Left renal pelvis (tissue), 4 donors: ENCODE measurements around the gene PGK1. TPM values are rescaled to one million over a fixed set of nuclear protein-coding genes. Genes with fewer than 3 reads are reported as not detected.
"Not testable (repeated sequence)": the region's sequence is repeated elsewhere in the genome, so short reads cannot be mapped to it uniquely, and the experiment has no call there.

Experiments used
- DNase-seq, 4 donors: peaks; one replicate each; pipeline ENCODE4 v3.0.0-alpha.2; 2013; ENCODE audit warnings: low read depth in 4 of 4, low spot score in 3 of 4
- polyA plus RNA-seq, 4 donors: library from polyadenylated mRNA; unstranded; fragments of 120-200 nt; gene quantifications; one replicate each; pipeline ENCODE4 v1.2.1, GENCODE V29; 2013; ENCODE audit not compliant: insufficient read length in 4 of 4

Gene PGK1
- polyA plus RNA-seq: 100 to 1,000 TPM; 228 to 448 (median 382) TPM

DNA sequence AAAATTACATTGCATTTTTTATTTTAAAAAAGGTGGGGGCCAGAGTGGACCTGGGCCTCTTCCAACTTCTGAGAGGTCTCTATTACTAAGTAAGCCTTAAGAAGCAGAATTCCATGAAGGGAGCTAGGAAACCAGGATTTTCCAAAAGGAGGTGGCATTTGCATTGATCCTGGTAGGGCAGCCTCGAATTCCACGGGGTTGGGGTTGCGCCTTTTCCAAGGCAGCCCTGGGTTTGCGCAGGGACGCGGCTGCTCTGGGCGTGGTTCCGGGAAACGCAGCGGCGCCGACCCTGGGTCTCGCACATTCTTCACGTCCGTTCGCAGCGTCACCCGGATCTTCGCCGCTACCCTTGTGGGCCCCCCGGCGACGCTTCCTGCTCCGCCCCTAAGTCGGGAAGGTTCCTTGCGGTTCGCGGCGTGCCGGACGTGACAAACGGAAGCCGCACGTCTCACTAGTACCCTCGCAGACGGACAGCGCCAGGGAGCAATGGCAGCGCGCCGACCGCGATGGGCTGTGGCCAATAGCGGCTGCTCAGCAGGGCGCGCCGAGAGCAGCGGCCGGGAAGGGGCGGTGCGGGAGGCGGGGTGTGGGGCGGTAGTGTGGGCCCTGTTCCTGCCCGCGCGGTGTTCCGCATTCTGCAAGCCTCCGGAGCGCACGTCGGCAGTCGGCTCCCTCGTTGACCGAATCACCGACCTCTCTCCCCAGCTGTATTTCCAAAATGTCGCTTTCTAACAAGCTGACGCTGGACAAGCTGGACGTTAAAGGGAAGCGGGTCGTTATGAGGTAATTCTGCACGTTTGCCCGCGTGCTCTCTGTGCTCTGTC is at the start of gene PGK1:
TSS of gene PGK1 (plus strand) at position 626 of the 824 bp plus-strand sequence. CDS start at position 719, 93 bp downstream.
- DNase-seq: peak; percentile 74 to 84 (median 79)

DNA sequence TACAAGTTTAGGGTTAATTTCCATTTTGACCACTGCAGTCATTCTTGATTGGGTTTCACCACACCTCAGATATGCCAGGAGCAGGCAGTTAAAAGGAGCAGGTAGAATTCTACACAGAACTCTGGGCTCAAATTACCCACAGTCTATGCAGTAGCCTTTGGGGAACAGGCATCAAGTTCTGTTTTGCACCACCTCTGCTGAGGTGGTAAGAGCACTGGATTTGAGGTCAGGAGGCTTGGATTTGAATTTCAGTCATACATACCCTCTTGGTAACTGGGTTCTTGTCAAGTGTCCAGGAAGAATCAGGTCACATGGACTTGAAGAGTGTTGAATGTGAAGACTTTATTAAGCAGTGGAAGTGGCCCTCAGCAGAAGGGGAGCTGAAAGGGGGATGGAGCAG is 40.4 kb upstream of the PGK1 start:
- DNase-seq: no peak

DNA sequence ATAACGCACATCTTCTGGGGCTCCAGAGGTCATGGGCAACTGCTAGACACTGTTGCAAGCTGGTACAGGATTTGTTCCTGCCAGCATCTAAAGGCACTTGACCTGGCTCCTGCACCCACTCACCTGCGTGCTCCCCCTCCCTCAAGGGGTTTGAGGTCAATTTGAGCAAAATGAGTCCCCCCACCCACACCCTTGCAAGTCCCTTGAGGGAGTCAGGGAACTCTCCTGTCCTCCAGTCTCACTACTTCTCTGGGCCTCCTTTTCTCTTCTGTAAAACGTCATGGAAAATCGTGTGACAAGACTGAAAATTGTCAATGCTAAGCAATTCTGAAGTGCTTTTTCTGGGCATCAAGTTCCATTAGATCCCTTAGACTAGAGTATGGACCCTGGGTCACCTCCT is 39.9 kb upstream of the PGK1 start:
- no peak for DNase-seq

DNA sequence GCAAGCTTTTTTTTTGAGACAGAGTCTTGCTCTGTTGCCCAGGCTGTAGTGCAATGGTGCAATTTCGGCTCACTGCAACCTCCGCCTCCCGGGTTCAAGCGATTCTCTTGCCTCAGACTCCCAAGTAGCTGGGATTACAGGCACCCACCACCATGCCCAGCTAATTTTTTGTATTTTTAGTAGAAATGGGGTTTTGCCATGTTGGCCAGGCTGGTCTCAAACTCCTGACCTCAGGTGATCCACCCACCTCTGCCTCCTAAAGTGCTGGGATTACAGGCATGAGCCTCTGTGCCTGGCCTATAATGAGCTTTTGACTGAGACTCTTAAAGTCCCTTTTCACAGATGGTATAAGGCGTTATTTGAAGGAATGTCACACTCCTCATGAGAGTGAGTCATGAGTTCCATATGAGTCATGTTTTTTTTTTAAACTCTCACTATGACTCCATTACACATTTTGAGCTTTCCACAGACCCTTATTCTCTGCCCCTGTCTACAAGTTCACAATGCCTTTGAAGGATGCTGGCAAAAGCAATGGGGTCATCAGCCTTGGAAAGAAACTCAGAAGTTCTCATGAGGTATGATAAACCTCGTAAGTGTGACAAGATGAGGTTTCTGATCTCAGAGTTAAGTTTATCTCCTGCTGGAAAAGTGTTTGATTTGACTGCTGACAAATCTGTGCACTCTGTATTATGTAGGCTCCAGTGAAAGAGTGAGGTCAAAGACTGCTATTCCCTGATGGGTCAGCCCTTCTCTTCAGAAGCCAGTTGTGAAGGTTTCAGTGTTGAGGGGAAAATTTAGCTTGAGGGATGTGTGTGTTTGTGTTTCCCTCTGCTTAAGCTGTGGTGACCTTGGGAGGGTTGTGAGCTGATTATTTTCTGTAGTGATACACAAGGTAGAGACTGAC is 39.1 kb upstream of the PGK1 start:
- DNase-seq: not testable (repeated sequence)

DNA sequence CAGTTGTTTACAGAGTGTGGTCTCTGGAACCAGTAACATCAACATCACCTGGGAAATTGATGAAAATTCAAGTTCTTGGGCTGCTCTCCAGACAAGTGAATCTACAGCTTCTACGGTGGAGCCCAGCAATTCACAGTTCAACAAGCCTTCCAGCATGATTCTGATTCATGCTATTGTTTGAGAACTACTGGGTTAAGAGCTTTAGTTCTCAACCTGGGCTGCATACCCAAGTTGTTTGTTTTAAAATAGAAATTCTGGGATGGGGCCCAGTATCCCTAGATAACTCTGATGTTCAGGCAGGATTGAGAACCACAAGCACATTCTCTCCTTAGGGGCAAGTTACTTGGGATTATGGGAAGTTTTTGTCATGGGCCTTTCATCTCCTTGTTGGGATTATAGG is 37.9 kb upstream of the PGK1 start:
- no peak for DNase-seq

DNA sequence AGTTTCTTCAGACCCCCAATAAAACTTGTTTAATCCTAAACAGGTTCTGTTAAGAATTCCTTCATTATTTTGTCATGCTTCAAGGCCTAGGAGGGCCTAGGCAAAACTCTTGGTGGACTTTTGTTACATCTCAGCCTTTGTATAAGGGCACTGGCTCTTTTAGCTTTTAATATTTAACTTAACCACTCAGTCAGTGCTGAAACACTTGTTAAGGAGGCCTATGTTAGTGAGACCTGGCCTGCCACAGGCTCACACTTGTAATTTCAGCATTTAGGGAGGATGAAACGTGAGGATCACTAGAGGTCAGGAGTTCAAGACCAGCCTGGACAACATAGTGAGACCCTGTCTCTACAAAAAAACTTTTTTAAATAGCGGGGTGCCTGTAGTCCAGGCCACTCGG is 32.7 kb upstream of the PGK1 start:
- DNase-seq: no peak

DNA sequence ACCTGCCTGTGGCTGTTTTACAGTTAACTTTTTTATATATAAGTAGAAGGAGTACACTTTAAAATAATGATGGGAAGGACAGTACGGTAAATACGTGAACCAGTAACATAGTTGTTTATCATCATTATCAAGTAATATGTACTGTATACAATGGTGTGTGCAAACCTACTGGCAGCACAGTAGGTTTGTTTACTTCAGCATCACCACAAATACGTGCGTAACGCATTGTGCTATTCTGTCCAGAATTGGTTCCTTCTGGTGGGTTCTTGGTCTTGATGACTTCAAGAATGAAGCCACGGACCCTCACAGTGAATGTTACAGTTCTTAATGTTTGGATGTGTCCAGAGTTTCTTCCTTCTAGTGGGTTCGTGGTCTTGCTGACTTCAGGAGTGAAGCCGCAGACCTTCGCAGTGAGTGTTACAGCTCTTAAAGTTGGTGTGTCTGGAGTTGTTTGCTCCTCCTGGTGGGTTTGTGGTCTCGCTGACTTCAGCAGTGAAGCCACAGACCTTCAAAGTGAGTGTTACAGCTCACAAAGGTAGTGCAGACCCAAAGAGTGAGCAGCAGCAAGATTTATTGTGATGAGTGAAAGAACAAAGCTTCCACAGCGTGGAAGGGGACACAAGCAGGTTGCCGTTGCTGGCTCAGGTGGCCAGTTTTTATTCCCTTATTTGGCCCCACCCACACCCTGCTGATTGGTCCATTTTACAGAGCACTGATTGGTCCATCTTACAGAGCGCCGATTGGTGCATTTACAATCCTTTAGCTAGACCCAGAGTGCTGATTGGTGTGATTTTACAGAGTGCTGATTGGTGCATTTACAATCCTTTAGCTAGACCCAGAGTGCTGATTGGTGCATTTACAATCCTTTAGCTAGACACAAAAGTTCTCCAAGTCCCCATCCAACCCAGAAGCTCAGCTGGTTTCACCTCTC is 30.6 kb upstream of the PGK1 start:
- not testable (repeated sequence) for DNase-seq

DNA sequence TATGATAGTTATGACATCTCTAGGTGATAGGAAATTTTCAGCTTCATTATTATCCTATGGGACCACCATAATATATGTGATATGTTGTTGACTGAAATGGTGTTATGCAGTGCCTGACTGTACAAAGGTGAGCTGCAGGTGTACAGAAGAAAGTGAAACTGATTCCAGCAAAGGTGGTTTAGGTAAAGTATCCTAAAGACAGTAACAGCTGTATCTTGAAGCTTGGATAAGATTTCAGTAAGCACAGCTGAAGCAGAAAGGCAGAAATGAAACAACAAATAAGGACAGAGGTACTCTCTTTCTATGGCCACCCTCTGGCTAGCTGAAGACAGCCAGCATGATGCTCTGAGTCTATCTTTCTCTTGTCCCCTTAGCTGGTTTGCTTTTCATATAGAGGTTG is 30.0 kb upstream of the PGK1 start:
- no peak for DNase-seq

DNA sequence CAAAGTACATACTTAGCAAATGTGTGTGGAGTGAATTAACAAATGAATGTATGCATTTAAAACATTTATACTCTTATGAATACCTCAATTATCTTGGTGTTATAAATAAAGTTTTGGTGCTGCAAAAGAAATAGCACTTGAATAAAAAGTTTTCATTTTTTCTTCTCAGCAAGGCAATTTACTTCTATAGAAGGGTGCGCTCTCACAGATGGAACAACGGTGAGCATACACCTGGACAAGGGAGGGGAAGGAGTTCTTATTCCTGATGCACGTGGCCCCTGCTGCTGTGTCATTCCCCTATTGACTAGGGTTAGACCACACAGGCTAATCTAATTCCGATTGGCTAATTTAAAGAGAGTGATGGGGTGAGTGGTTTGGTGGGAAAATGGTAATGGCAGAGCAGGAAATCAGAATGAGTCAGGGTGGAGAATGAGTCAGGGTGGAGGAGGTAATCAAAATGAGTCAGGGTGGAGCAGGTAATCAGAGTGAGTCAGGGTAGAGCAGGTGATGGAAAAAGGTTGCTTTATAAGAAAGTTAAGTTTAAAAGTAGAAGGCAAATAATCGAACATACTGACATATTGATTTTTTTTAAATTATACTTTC is 28.2 kb upstream of the PGK1 start:
- no peak for DNase-seq

DNA sequence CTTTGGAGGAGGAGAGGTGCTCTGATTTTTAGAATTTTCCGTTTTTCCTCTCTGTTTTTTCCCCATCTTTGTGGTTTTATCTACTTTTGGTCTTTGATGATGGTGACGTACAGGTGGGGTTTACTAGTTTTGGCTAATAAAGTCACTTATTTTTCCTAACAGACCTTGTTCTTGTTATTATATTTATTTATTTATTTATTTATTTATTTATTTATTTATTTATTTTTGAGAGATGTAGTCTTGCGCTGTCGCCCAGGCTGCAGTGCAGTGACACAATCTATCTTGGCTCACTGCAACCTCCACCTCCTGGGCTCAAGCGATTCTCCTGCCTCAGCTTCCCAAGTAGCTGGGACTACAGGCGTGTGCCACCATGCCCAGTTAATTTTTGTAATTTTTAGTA is 22.6 kb upstream of the PGK1 start:
- not testable (repeated sequence) for DNase-seq

DNA sequence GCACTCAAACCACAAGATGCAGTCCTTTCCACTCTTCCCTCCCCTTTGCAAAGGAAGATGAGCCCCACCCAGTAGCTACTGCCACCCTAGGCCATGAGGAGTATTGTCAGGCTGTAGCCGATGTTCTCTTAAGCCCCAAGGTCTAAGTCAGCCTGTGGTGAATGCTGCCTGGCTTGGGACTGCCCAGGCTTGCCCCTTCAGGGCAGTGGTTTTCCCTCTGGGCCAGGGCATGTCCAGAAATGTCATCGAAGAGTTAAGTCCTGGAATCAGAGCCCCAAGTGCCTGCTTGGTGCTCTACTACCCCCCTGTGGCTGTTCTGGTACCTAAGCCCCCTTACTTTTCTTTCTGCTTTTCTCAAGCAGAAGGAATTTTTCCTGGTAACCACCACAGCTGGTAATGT is 11.8 kb upstream of the PGK1 start:
- no peak for DNase-seq

DNA sequence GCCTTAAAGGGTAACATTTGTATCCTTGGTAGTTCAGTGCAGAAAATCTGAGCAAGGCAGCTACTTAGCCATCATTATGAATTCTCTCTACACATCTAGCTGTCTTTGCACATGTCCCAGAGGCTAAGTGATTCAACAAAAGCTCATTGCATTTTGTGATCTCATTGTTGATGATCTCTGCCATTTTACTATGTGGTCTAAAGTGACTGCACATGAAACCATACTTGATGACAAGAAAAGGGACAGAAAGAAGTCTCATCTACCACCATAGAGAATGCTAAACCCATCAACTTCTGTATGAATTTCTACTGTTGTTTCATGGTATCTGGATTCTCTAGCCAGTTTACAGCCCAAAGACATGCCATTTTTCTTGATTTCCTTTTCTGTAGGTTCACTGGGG is 5.9 kb upstream of the PGK1 start:
- no peak for DNase-seq

DNA sequence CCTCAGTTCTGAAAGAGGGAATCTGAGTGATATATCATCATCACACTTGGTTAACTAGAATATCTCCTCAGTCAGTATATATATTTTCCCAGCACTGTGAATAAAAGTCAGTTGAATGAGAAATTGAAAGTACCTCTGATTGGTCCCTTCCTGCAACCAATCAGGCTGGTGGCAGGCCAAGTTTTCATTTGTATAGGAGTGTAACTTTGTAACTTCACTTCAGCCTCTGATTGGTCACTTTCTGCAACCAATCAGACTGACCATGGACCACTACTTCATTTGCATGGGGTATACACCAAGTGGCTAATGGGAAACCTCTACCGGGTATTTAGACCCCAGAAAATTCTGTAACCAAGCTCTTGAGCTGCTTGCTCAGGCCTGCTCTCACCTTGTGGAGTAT is 2.0 kb upstream of the PGK1 start:
- DNase-seq: no peak

DNA sequence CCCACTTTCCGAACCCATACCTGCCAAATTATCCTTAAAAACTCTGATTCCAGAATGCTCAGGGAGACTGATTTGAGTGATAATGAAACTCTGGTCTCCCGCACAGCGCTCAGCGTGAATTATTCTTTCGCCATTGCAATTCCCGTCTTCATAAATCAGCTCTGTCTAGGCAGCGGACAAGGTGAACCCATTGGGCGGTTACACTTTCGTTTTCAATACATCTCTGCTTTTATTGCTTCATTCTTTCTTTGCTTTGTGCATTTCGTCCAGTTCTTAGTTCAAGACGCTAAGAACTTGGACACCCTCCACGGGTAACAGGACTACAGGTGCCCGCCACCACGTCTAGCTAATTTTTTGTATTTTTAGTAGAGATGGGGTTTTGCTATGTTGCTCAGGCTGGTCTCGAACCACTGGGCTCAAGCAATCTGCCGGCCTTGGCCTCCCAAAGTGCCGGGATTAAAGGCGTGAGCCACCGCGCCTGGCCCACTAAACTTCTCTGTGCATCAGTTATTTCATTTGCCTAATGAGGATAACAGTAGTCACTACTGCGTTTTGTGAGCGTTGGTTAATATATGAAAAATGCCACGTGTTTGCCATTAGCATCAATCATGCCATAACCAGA is 936 bp upstream of the PGK1 start:
- no peak for DNase-seq

DNA sequence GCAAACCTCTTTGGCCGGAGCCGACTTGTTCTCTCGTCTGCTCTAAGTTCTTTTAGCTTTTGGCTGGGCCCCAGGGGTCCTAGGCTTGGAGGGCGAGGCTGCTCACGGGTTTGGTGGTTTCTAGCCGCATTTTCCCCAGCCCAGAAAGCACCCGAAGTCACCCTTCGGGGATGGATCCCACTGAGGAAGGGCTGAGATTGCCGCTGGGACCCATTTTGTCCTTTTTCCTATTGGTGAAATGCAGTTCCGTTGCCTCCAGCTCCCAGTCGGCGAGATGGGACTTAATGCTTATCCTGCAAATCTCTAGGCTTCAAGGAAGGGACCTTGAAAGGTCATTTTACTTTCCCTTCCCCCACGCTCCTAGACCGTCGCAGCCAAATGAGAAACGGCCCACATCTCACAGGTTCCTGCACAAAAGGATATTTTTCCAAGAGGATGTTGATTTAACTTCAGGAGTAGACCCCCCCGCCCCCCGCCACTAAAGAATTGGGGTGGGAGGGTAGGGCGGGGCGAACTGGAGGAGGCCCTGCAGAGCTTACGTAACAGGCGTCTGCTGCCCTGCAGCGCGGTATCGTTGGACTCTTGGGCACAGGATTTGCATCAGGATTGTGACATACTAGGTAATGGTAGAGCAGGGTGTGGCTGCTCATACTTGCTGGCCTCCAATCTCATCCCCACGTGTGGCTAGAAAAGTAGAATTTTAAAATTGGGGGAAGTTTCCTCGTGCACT is 564 bp downstream of the PGK1 start:
- peak in 1 of 4 donors; percentile 19 for DNase-seq

DNA sequence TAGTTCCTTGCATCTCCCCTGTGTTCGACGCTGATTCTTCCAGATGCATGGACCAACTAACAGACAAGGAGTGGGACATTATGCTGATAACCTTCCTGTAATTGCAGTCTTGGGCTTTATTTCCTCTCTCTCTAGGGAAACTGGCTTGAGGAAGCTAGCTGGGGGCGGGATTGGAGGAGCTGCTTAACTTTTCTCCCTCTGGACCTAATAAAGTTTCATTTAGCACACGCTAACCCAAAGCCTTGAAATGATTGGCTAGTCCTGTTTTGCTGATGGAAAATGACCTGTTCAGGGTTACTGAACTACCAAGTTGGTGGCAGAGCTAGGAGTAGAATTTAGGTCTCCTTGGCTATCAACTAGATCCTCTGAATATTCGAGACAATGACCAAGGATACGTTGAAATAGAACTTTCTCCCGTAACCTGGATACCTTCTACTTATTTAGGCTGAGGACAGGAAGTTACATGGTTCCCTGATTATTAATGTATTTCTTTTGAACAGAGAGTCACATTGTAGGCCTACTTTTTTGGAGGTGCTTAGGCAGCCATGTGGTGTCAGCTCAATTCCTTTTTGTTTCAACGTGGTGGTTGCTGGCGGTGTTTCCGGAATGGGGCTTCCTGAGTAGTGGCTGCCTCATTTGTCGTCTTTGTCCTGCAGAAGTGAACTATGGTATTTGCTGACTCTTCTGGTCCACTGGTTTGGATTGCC is 2.0 kb downstream of the PGK1 start:
- DNase-seq: no peak

DNA sequence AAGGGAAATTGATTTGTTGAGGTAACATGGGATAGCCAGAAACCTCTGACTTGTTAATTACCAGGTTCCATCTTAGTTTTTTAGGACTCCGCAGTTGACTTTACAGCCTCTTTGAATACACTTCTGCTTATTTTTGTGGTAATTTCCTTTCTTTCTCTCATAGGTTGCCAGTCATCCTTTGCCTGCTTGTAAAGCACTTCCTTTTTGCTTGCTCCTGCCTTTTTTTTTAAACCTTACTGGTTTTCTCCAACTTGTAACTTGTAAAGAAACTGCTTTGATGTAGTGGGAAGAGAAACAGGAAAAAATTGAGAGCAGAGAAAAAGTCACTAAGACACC is 2.6 kb downstream of the PGK1 start:
- no peak for DNase-seq

DNA sequence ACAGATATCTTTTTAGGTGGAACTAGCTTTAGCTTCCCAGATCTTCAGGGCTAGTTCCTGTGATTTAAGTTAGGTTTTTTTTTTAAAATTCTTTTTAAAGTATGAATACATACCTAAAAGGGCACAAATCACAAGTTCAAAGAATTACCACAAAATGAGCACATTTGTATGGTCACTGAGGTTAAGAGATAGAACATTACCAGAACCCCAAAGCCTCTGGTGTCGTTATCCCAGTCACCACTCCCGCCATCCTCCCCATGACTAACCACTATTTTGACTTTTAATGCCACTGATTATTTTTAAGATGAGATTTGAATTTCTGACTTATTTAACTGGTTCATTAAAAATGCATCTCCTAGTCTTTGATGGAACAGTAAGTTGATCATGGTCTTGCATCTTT is 5.4 kb downstream of the PGK1 start:
- no peak for DNase-seq
